ENCODE measurements around the gene SASS6.
"Not testable (repeated sequence)": the region's sequence is repeated elsewhere in the genome, so short reads cannot be mapped to it uniquely, and the experiment has no call there.

SASS6 gene

GRCh38 chr1:100047235-100047708, 85.5 kb downstream of the SASS6 start:
- not testable (repeated sequence) for DNase-seq (ENCODE audit: low spot score)

GRCh38 chr1:100045206-100045605, 87.5 kb downstream of the SASS6 start:
- DNase-seq (ENCODE audit: low spot score) = no peak

- no peak for DNase-seq (ENCODE audit: low spot score)
Observed at GRCh38 chr1:100039591-100039990, 93.1 kb downstream of the SASS6 start.

- peak; percentile 29 for DNase-seq (ENCODE audit: low spot score)
Observed at GRCh38 chr1:100038660-100039287, 94.0 kb downstream of the SASS6 start.

- peak; percentile 69 for DNase-seq (ENCODE audit: low spot score)
Observed at GRCh38 chr1:100037927-100038659, 94.6 kb downstream of the SASS6 start.

- peak; percentile 24 for DNase-seq (ENCODE audit: low spot score)
Observed at GRCh38 chr1:100037656-100037926, 95.1 kb downstream of the SASS6 start.

- DNase-seq (ENCODE audit: low spot score) = no peak
Observed at GRCh38 chr1:100036718-100037655, 95.7 kb downstream of the SASS6 start.

- no peak for DNase-seq (ENCODE audit: low spot score)
Observed at GRCh38 chr1:100035214-100035613, 97.5 kb downstream of the SASS6 start.

- peak; percentile 31 for DNase-seq (ENCODE audit: low spot score)
Observed at GRCh38 chr1:100034470-100034869, 98.3 kb downstream of the SASS6 start.
